SIG-M5 treated with dmso at 0.1 percent for 504 hours (cell line): ENCODE data around the gene CNNM3.

Experiments used
- DNase-seq: peaks from one replicate; lab custom pipeline; 2025; ENCODE audit not compliant: unreplicated experiment; lab: John Stamatoyannopoulos, UW

CNNM3 gene

DNA sequence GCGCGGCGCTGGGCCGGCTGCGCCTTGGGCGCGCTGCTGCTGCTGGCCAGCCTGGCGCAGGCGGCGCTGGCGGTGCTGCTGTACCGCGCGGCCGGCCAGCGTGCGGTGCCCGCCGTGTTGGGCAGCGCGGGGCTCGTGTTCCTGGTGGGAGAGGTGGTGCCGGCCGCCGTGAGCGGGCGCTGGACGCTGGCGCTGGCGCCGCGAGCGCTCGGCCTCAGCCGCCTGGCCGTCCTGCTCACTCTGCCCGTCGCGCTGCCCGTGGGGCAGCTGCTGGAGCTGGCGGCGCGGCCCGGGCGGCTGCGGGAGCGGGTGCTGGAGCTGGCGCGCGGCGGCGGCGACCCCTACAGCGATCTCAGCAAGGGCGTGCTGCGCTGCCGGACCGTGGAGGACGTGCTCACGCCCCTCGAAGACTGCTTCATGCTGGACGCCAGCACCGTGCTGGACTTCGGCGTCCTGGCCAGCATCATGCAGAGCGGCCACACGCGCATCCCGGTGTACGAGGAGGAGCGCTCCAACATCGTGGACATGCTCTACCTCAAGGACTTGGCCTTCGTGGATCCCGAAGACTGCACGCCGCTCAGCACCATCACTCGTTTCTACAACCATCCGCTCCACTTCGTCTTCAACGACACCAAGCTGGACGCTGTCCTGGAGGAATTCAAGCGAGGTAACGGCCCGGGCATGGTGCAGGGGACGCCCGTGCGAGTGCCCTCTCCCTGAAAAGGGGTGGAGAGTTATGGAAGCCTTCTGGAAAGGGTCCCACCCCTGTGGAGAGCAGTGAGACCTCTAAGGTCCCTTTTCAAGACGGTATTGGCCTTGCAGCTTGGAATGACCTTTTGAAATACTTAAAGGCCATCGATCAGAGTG is 1.0 kb downstream of the CNNM3 start:
- DNase-seq = peak; percentile 29

DNA sequence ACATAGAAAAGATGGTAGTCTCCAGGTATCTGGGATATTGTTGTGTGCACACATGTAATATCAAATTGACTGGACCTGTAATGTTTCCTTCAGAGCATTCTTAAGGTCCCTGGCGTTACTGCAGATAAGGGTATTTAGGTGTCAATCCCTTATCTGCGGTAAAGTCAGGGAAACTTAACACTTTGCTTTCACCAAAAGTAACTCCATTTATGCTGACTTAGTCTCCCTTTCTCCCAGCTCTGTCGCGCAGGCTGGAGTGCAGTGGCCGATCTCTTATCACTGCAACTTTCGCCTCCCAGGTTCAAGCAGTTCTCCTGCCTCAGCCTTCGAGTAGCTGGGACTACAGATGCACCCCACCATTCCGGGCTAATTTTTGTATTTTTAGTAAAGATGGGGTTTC is 1.8 kb downstream of the CNNM3 start:
- no peak for DNase-seq

DNA sequence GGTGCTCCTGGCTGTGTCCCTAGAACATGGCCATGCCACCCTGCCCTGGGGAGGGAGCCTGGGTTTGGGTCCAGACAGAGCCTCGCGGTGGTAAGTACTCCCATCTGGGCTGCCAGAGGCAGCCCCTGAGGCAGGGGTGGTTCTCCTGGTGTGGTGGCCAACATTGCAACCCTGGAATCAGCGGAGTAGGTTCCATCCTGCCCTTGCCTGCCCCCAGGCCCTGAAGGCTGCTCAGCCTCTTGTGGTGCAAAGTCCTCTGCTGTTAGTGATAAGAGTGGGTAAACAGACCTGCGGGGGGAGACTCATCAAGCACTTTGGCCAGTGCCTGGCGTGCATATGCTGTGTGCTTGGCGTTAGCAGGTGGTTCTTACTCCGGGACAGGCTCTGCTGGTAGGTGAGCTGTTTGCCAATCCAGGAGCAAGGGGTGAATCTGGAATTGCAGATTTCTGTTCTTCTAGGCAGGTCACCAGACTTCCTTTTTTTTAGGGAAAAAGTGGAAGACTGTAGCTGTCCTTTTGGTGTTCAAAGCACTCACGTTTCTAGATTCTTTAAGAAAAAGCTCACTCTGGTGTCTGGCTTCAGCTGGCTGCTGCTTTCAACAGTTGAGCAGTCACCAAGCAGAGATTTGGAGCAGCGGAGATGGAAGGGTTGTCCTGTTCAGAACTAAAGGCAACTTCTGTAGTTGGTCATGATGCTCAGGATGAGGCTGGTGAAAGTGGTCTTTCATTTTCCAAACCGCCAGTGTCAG is 3.2 kb downstream of the CNNM3 start:
- no peak for DNase-seq

- no peak for DNase-seq
These were observed 3.9 kb downstream of the CNNM3 start for GRCh38 chr2:96819876-96820511.

- no peak for DNase-seq
These were observed 5.1 kb downstream of the CNNM3 start for GRCh38 chr2:96821113-96821675.

- no peak for DNase-seq
These were observed 6.7 kb downstream of the CNNM3 start for GRCh38 chr2:96822786-96823185.

DNA sequence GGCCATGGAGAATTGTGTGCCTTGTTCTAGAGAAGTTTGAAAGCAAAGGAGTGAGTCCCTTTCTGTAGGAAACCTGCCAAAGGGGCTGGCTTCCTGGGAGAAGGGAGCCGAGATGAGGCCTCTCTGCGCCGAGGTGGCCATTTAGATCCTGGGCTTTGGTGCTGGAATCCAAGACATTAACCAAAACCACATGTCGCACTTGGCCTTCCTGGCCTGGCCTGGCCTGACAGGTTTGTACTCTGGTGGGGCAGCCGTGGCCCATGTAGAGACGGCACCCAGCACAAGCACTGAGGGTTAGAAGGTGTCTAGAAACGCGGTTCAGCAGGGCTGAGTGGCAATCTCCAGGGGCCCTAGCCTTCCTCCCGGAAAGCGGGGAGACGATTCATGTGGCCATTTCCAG is 7.1 kb downstream of the CNNM3 start:
- no peak for DNase-seq

GRCh38 chr2:96824079-96824870 is 8.2 kb downstream of the CNNM3 start:
- no peak for DNase-seq

GRCh38 chr2:96825057-96825456 is 9.0 kb downstream of the CNNM3 start:
- no peak for DNase-seq

- DNase-seq = no peak
These were observed 10.6 kb downstream of the CNNM3 start for GRCh38 chr2:96826546-96827278.

DNA sequence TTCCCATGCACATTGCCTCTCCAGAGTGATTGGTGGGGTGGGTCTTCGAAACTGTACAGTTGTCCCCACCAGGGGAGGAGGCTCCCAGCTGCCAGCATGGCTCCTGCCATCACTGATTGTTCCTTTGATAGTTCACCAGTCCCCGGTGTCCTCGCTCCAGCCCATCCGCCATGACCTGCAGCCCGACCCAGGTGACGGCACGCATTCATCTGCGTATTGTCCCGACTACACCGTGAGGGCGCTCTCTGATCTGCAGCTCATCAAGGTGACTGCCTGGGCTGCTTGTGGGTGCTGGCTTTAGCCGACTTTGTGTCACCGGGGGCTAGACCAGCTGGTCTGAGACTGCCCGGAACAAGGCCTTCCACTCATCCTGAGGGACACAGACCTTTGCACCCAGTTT is 12.4 kb downstream of the CNNM3 start:
- no peak for DNase-seq

DNA sequence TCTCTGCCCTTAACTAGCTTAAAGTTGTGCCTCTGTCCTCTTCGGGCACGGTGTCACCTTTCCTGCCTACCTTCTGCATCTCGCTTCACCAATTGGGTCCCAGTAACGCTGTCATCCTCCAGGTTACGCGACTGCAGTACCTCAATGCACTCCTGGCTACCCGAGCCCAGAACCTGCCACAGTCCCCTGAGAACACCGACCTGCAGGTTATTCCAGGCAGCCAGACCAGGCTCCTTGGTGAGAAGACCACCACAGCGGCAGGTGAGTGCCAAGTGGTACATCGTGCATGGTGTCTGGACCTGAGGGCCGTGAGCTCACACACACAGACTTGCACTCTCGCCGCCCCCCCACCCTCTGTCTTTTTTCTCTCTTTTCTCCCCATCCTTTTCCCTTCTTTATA is 12.8 kb downstream of the CNNM3 start:
- no peak for DNase-seq

- no peak for DNase-seq
These were observed 14.0 kb downstream of the CNNM3 start for GRCh38 chr2:96830044-96830562.

GRCh38 chr2:96831679-96832078 is 15.6 kb downstream of the CNNM3 start:
- DNase-seq = no peak

- DNase-seq = no peak
These were observed 16.3 kb downstream of the CNNM3 start for GRCh38 chr2:96832408-96832753.

- peak; percentile 47 for DNase-seq
These were observed 16.9 kb downstream of the CNNM3 start for GRCh38 chr2:96832754-96833507.

DNA sequence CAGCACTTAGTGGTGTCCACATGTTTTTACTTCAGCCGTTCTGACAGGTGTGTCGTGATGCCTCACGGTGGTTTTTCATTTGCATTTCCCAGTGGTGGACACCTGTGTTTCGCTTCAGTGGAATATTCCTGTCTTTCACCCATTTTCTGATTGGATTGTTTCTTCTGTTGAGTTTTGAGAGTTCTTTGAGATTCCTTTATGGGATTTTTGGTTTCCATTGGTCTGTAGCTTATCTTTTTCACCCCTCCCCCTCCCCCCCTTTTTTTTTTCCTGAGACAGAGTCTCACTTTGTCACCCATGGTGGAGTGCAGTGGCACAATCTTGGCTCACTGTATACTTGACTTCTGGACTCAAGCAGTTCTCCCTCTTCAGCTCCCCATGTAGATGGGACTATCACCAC is 19.8 kb downstream of the CNNM3 start:
- DNase-seq = no peak

GRCh38 chr2:96837575-96837974 is 21.5 kb downstream of the CNNM3 start:
- no peak for DNase-seq
